DMS153 treated with DMSO at 0.1 percent for 48 hours (cell line): ENCODE results near the gene ILF3.
A peak's percentile ranks its signal among the peaks of the same experiment; 100 is the strongest.

Experiments
- DNase-seq: peaks from one replicate; lab custom pipeline; 2025; ENCODE audit not compliant: unreplicated experiment; lab: John Stamatoyannopoulos, UW

Gene ILF3

DNA sequence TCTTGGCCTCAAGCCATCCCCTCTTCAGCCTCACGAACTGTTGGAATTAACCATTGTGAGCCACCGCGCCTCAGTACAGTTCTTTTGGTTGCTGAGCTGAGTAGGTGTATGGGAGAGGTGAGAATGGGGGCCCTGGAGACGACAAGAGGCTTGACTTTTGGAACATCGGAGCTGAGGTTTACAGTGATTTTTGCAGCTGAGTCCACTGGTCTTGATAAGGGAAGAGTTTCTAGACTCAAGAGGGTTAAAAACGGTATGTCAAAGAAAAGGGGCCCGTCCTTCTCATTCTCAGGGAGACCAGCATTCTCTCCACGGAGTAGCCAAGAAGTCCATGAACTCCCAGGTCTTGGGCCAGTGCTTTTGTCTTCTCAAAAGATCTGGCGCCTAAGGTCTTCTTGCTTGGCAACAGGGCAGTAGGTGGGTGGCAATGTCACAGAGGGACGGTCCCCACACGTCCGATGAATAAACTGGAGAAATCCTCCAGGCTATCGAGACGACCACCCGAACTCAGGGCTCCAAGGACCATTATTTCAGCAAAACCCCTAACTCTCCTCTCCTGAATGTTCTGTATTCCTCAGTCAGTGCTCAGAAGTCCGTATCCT is 40.7 kb downstream of the ILF3 start:
- no peak for DNase-seq

- DNase-seq: peak; percentile 94
Observed at GRCh38 chr19:10695401-10696398, 41.6 kb downstream of the ILF3 start.

DNA sequence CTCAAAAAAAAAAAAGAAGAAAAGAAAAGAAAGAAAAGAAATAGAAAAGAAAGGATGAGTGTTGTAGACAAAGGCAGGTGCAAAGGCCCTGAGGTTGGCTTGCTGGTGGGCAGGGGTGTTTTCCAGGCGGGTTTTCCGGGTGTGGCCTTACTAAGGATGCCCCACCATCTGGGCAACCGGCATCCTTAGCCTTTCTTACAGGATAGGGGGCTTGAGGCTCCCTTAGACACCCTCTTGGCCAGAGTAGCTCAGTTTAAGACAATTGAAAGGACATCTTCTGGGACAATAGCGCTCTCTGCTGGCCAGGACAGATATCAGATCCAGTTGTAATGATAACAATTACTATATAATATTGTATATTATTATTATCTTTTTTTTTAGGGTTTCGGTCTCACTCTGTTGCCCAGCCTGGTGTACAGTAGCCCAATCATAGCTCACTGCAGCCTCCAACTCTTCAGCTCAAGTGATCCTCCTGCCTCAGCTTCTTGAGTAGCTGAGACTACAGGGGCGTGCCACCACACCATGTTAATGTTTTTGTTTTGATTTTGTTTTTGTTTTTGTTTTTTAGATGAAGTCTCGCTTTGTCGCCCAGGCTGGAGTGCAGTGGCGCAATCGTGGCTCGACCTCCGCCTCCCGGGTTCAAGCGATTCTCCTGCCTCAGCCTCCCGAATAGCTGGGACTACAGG is 45.6 kb downstream of the ILF3 start:
- no peak for DNase-seq

- no peak for DNase-seq
Observed at GRCh38 chr19:10701955-10702525, 47.9 kb downstream of the ILF3 start.

DNA sequence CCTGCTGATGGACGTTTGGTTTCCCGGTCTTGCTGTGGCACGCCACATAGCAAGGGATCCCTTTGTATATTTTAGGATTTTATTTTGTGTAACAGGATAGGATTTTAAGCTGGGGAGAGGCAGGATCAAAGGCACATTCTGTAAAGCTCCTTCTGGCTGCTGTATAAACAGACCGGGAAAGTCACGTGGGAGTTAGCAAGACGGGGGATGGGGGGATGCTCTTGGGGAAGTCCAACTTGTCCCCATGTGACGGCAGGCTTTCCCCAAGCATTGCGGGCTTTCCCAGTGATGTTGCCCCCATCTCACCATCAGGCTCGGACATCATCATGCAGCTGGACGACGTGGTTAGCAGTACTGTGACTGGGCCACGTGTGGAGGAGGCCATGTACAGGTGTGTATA is 52.8 kb downstream of the ILF3 start:
- no peak for DNase-seq

DNA sequence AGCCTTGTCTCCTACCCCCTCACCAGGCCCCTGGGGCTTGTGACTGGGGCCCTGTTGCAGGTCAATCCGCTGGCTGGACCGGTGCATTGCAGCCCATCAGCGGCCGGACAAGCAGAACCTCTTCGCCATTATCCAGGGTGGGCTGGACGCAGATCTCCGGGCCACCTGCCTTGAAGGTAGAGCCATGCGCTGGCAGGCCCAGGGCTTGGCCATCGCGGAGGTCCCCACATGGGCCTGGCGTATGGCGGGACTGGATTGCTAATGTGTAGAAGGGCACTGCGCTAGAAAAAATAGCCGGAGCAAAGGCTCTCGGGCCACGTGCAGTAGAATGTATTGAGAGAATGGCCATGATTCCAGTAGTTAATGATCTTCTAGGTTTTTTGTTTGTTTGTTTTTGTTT is 53.3 kb downstream of the ILF3 start:
- DNase-seq: no peak

DNA sequence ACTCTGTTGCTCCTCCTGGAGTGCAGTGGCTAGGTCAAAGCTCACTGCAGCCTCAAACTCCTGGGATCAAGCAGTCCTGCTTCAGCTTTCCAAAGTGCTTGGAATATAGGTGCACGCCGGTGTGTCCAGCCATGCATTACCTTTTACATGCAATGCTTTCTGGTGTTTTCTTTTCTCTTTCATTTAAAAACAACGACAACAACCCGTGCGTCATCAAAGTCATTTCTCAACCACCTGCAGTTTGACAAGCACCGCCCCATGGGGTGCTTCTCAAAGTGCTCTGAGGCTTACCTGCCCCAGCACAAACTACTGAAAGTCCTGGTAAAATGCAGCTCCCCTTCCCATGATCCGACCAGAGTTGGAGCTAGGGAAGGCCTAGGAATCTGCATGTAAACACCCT is 54.1 kb downstream of the ILF3 start:
- no peak for DNase-seq

- DNase-seq: no peak
Observed at GRCh38 chr19:10712045-10712444, 57.9 kb downstream of the ILF3 start.

- DNase-seq: no peak
Observed at GRCh38 chr19:10712754-10713153, 58.6 kb downstream of the ILF3 start.

DNA sequence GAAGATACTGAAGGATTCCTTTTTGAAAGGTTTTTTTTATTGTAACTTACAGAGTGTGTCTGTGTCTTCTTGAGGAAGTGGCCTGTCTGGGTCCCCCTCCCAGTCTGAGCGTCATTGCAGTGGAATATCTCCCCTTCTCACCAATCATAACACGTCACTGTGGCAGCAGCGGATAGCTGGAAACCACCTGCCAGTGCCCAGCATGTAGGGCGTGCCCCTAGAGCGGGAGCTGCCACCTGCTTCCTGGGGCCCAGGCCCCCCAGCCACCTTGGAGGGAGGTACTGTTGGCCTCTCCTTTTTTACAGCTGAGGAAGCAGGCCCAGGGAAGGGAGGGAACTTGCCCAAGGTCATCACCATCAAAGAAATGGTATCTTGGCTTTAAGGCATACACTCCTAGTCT is 59.2 kb downstream of the ILF3 start:
- peak; percentile 8 for DNase-seq

DNA sequence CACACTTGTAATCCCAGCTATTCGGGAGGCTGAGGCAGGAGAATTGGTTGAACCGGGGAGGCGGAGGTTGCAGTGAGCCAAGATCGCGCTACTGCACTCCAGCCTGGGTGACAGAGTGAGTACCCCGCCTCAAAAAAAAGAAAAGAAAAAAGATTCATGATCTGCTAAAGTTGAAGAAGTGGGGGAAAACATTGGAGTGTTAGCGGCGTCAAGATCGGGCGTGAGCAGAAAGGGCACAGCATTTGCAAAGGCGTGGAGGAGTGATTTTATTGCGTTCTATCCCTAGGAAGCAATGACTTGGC is 62.9 kb downstream of the ILF3 start:
- DNase-seq: no peak

DNA sequence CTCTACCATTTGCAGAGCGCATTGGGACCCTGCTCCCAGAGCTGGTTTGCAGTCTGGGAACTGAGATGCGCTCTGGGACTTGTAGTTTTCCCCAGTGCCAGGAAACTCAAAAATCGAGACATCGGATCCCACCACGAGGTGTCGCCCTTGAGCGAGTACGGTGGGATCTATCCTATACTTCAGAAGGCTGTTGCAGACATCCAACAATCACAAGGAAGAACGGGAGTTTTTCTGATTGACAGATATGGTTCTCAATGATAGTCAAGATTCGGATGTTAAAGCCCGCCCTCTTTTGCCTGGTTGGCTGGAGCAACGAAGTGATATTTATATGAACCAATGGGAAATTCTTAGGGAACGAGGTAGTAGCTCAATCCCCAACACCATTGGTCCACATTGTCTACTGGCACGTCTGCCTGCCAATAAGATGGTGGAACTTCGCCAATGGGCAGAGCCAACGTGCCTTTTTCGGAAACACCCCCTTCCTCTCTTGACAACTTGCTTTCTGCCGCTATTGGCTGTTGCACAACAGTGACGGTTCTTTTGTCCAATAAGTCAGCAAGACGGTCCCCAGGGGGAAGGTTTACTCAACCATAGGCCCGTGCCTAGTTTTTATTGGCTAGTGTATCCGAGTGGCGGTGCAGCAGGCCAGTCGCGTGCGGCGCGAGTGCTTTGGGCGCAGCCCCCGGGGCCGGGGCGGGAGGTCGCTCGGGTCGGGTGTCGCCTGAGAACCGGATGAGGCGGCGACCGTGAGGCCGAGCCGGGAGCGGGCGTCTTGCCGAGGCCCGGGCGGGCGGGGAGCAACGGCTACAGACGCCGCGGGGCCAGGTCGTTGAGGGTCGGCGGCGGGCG is 63.4 kb downstream of the ILF3 start, which contains the start of gene DNM2:
TSS of gene DNM2 (plus strand) at position 724 of the 849 bp plus-strand sequence. CDS start 164 bp downstream, outside the sequence.
- DNase-seq: peak; percentile 100

- no peak for DNase-seq
Observed at GRCh38 chr19:10718205-10719196, 64.4 kb downstream of the ILF3 start.

GRCh38 chr19:10719466-10719961 is 65.4 kb downstream of the ILF3 start:
- no peak for DNase-seq

DNA sequence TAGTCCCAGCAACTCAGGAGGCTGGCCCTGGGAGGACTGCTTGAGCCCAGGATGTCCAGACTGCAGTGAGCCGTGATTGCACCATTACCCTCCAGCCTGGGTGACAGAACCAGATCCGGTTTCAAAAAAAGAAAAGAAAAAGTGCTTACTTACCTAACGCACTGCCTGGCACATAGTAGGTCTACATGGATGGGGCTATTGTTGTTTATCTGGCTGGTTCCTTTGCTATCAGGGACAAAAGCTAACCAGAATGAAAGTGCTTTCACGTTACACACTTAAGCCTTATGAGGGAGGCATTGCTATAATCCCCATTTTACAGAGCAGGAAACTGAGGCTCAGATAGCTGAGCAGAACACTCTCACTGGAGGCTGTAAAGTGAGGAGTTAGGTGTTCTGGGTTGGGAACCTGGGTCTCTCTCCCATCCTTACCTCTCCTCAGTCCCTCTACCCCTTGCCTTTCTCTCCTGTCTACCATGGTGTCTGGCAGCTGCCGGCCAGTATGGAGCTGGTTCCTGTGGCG is 66.5 kb downstream of the ILF3 start:
- DNase-seq: no peak

GRCh38 chr19:10723591-10723990 is 69.4 kb downstream of the ILF3 start:
- DNase-seq: no peak

GRCh38 chr19:10724573-10725071 is 70.5 kb downstream of the ILF3 start:
- no peak for DNase-seq

- DNase-seq: no peak
Observed at GRCh38 chr19:10725415-10725814, 71.3 kb downstream of the ILF3 start.

DNA sequence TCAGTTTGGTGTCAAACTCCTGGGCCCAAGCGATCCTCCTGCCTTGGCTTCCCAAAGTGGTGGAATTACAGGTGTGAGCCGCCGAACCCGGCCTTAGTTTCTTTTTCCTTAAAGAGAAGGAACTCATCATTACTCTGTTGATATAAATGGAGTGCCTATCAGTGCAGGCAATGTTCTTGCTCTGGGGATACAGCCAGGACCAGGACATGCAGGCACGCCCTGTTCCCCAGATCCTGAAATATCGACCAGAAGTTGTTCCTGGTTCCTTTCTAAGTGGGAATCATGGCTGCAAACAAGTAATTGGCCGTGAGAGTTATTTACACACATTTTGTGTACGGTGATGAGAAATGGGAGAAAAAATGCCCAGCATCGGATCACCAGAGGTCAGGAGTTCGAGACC is 72.1 kb downstream of the ILF3 start:
- no peak for DNase-seq
